Neural progenitor cell (in vitro differentiated cells): Measurements from ENCODE around the gene NIPAL3.

Experiments
- EZH2 ChIP-seq: fragments of 200-600 bp; sonication (generic); IDR thresholded peaks from 2 replicates; pipeline ENCODE4 v1.6.1; 2017; ENCODE audit warnings: antibody characterized with exemption, mild to moderate bottlenecking, moderate library complexity
- TF ChIP-seq, protein P1 (sequence below): fragments of 200-600 bp; sonication (generic); IDR thresholded peaks from 2 replicates; pipeline ENCODE4 v1.5.1; 2017; ENCODE audit warnings: antibody characterized with exemption, mild to moderate bottlenecking

DNA sequence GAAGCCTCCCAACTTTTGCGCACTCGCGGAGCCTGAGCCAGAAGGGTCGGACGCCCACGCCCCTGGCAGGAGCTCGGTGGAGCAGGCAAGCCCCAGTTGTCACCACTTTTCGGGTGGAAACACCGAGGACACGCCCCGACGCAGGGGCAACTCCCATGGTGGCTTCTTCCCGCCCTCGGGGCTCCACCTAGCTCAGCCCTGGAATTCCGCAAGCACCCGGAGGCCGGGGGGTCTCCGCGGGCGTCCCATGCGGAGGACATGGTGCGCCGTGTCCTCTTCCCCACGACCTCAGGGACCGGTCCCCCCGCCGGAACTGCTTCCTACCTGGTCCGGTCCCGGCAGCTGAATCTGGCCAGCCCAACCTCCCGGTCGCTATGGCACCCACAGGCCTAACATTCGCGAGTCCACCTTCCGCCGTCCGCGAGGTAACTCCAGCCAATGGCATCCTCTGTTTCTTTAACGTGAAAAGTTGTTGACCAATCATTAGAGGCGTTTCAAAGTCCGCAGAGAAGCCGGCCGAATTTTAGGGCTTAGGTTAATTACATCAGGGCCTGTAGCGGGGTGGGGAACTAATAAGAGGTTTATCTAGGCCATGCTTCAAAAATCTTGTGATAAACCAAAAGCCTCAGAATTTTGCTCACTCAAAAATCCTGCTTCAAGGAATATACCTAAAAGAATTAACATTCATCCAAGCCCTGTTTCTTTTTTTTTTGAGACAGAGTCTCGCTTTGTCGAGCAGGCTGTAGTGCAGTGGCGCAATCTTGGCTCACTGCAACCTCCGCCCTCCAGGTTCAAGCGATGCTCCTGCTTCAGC, 2.0 kb upstream of the NIPAL3 start, which contains the start of gene STPG1:
- TF ChIP-seq, protein P1, sequence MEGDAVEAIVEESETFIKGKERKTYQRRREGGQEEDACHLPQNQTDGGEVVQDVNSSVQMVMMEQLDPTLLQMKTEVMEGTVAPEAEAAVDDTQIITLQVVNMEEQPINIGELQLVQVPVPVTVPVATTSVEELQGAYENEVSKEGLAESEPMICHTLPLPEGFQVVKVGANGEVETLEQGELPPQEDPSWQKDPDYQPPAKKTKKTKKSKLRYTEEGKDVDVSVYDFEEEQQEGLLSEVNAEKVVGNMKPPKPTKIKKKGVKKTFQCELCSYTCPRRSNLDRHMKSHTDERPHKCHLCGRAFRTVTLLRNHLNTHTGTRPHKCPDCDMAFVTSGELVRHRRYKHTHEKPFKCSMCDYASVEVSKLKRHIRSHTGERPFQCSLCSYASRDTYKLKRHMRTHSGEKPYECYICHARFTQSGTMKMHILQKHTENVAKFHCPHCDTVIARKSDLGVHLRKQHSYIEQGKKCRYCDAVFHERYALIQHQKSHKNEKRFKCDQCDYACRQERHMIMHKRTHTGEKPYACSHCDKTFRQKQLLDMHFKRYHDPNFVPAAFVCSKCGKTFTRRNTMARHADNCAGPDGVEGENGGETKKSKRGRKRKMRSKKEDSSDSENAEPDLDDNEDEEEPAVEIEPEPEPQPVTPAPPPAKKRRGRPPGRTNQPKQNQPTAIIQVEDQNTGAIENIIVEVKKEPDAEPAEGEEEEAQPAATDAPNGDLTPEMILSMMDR, result no peak
- TF ChIP-seq EZH2, result no peak
